ENCODE data around the gene G0S2. TPM values are rescaled to one million over a fixed set of nuclear protein-coding genes. Genes with fewer than 3 reads are reported as not detected.

The G0S2 gene
- total and polyA plus RNA-seq, 2 of the 8 experiments (the other 6 are each of a cell fraction or from before 2014, with no cell fraction given), result 1.0 to 1.7 TPM

DNA sequence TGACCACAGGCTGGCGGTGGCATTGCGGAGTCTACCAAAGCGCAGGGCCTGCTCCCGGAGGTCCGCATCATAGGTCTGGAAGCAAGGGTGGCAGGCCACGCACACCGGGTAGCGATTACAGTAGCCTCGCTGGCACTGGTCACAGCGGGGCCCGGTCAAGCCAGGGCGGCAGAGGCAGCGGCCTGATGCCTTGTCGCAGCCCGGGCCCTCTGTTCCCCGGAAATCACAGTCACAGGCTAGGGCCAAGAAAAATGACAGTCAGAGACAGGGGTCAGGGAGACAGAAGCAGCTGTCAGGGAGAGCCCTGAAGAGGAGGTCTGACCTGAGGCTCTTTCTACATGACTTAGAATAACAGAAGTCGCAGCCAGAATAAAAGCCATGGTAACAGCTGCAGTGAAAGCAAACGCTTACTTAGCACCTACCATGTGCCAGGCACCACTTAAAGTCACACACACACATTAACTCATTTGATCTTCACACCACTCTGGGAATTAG is 49.4 kb upstream of the G0S2 start:
- H3K27ac ChIP-seq (ENCODE audit: low read depth, low read length), result no peak overlapping the region
- ChIA-PET CTCF (ENCODE audit: partially characterized antibody) (interaction anchor here (0.7 to 11.4 kb wide), 5 partner anchors 19 to 65 kb away, joined by 3 to 365 read pairs (median 91); partner anchors contain the start of gene CAMK1G), POLR2A (ENCODE audit: partially characterized antibody) (no interaction called here)
- H4K5ac ChIP-seq (ENCODE audit: insufficient read length, low read depth, low read length), result no peak overlapping the region
- no peak overlapping the region for H3K23ac ChIP-seq (ENCODE audit: insufficient read length)
- H4K91ac ChIP-seq (replicated peaks; ENCODE audit: insufficient read length, low read length), result no peak overlapping the region
- FAIRE-seq, result no peak
- no peak overlapping the region for H2BK15ac ChIP-seq (ENCODE audit: low read length)
- H2BK12ac ChIP-seq (ENCODE audit: low read depth, low read length), result no peak overlapping the region
- H3K4me1 ChIP-seq (replicated peaks in 1 of 4; ENCODE audit: control insufficient read depth in 3 of 4, insufficient read depth in 4 of 4, low read length in 3 of 4), result peaks cover 0 to 15% (median 9%) of the 10 kb centered on the region in 4 experiments; a peak in 4 of 7 replicates
- H3K79me1 ChIP-seq (ENCODE audit: low read depth, low read length), result no peaks in the 10 kb centered on the region
- no peaks in the 10 kb centered on the region for H3K23me2 ChIP-seq (ENCODE audit: low read depth, low read length)
- H3K4ac ChIP-seq (replicated peaks; ENCODE audit: insufficient read length, low read depth, low read length), result no peak overlapping the region
- H3K79me2 ChIP-seq (ENCODE audit: control insufficient read depth in 1 of 2, insufficient read depth in 2 of 2, low read length in 2 of 2), result no peaks in the 10 kb centered on the region
- 92% methylated on average over 18 of the region's 18 CpGs; no CpG with 5 or more reads in 1 of the 2 experiments for WGBS, 2 experiments (ENCODE audit: extremely low coverage in 1 of 2, insufficient coverage in 1 of 2, insufficient read length in 1 of 2, insufficient replicate concordance in 2 of 2, low coverage in 1 of 2, low lambda C conversion rate in 2 of 2, missing lambda C conversion rate in 1 of 2)
- no peak overlapping the region for H2AK5ac ChIP-seq (ENCODE audit: low read depth, low read length)
- H3K4me3 ChIP-seq (ENCODE audit: extremely low read depth in 1 of 4, insufficient read depth in 2 of 4, low read depth in 3 of 4, low read length in 4 of 4), result no peak overlapping the region
- no peak overlapping the region for H3K18ac ChIP-seq (ENCODE audit: extremely low read depth, low read length)
- H3K36me3 ChIP-seq (ENCODE audit: control insufficient read depth in 2 of 4, insufficient read depth in 4 of 4, low read length in 3 of 4), result no peaks in the 10 kb centered on the region
- no peak for TF ChIP-seq EGR1 (IDR thresholded peaks at IDR 0.05; ENCODE audit: borderline replicate concordance, low read depth, low read length)
- TF ChIP-seq, protein P1, sequence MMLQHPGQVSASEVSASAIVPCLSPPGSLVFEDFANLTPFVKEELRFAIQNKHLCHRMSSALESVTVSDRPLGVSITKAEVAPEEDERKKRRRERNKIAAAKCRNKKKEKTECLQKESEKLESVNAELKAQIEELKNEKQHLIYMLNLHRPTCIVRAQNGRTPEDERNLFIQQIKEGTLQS (IDR thresholded peaks at IDR 0.05; ENCODE audit: insufficient read depth, low read depth, low read length), result no peak
- TF ChIP-seq SUZ12 (IDR thresholded peaks at IDR 0.05; ENCODE audit: low read length), result no peak
- TF ChIP-seq JUND (IDR thresholded peaks at IDR 0.05; ENCODE audit: low read length), result no peak
- TF ChIP-seq SP2 (IDR thresholded peaks at IDR 0.05; ENCODE audit: low read length), result no peak
- TF ChIP-seq RBBP5 (IDR thresholded peaks at IDR 0.05; ENCODE audit: borderline replicate concordance, low read depth, low read length), result no peak
- no peak for TF ChIP-seq HDAC2 (IDR thresholded peaks at IDR 0.05; ENCODE audit: borderline replicate concordance in 1 of 2, low read depth in 2 of 2, low read length in 2 of 2)
- no peak for TF ChIP-seq TBP (IDR thresholded peaks at IDR 0.05; ENCODE audit: low read depth, low read length)
- no peak for TF ChIP-seq RAD21 (IDR thresholded peaks at IDR 0.05 in 1 of 2, conservative IDR thresholded peaks at IDR 0.05 in 1 of 2; ENCODE audit: low read depth in 2 of 2, low read length in 2 of 2)
- TF ChIP-seq USF2 (IDR thresholded peaks at IDR 0.05; ENCODE audit: low read length), result no peak
- H4K20me1 ChIP-seq (replicated peaks in 1 of 2; ENCODE audit: control insufficient read depth in 1 of 2, insufficient read depth in 2 of 2, low read length in 2 of 2), result no peaks in the 10 kb centered on the region
- H3K27me3 ChIP-seq (replicated peaks in 1 of 4; ENCODE audit: control insufficient read depth in 3 of 4, extremely low read depth in 1 of 4, insufficient read depth in 3 of 4, low read length in 3 of 4), result no peaks in the 10 kb centered on the region
- no peak overlapping the region for H2BK120ac ChIP-seq (replicated peaks; ENCODE audit: low read depth, low read length)
- H3K9ac ChIP-seq (replicated peaks in 1 of 4; ENCODE audit: extremely low read depth in 1 of 4, low read depth in 3 of 4, low read length in 3 of 4), result no peak overlapping the region
- H2BK20ac ChIP-seq (ENCODE audit: low read length), result no peak overlapping the region
- H3K56ac ChIP-seq (replicated peaks; ENCODE audit: insufficient read length, low read depth, low read length), result no peak overlapping the region
- H3K14ac ChIP-seq (ENCODE audit: insufficient read length), result no peak overlapping the region
- no peak overlapping the region for H3K4me2 ChIP-seq (ENCODE audit: insufficient read depth in 1 of 2, low read depth in 2 of 2, low read length in 2 of 2)
- DNase-seq (ENCODE audit: low read depth in 1 of 2, low spot score in 2 of 2), result no peak
- no peak overlapping the region for H4K8ac ChIP-seq (ENCODE audit: extremely low read depth, insufficient read depth, low read length)
- no peak overlapping the region for H2AFZ ChIP-seq (ENCODE audit: low read length)
- no peaks in the 10 kb centered on the region for H3K9me3 ChIP-seq (ENCODE audit: insufficient read depth in 2 of 2, low read depth in 1 of 2, low read length in 1 of 2)
- H2BK5ac ChIP-seq (ENCODE audit: low read depth, low read length), result no peak overlapping the region

Measured in H1 (cell line).